Endodermal cell (in vitro differentiated cells): Measurements from ENCODE around the gene TMEM272. TPM values are rescaled to one million over a fixed set of nuclear protein-coding genes. Genes with fewer than 3 reads are reported as not detected.

Source experiments
- DNase-seq: peaks from one replicate; pipeline ENCODE4 v3.0.0-alpha.2; 2017
- H3K27ac ChIP-seq: 2 replicates; pipeline ENCODE4 v1.5.1; 2013; ENCODE audit warnings: mild to moderate bottlenecking, low read depth, low read length, moderate library complexity
- H3K27me3 ChIP-seq: 2 replicates; pipeline ENCODE4 v1.6.1; 2013; ENCODE audit warnings: mild to moderate bottlenecking, low read length, moderate library complexity; ENCODE audit not compliant: insufficient read depth, control insufficient read depth, poor library complexity, severe bottlenecking
- H3K36me3 ChIP-seq: 2 replicates; pipeline ENCODE4 v1.7.0; 2013; ENCODE audit warnings: mild to moderate bottlenecking, low read length, moderate library complexity; ENCODE audit not compliant: control insufficient read depth, insufficient read depth
- H3K4me1 ChIP-seq: one replicate; pipeline ENCODE4 v1.7.0; 2013; ENCODE audit warnings: low read length; ENCODE audit not compliant: control insufficient read depth, insufficient read depth
- H3K4me3 ChIP-seq: 2 replicates; pipeline ENCODE4 v1.5.1; 2013; ENCODE audit warnings: mild to moderate bottlenecking, low read length, moderate library complexity
- H3K9ac ChIP-seq: 2 replicates; pipeline ENCODE4 v1.6.1; 2013; ENCODE audit warnings: mild to moderate bottlenecking, low read length, moderate library complexity; ENCODE audit not compliant: poor library complexity, severe bottlenecking; ENCODE audit errors: extremely low read depth
- H3K9me3 ChIP-seq: 2 replicates; pipeline ENCODE4 v1.6.1; 2013; ENCODE audit warnings: mild to moderate bottlenecking, low read length, moderate library complexity; ENCODE audit not compliant: control insufficient read depth
- H3K27ac Mint-ChIP-seq: 2 replicates; pipeline ENCODE4 v1.8.0; 2020; ENCODE audit warnings: mixed read lengths
- H3K27me3 Mint-ChIP-seq: 2 replicates; pipeline ENCODE4 v1.8.0; 2021; ENCODE audit warnings: mild to moderate bottlenecking, mixed read lengths; ENCODE audit not compliant: insufficient read depth
- H3K36me3 Mint-ChIP-seq: 2 replicates; pipeline ENCODE4 v1.8.0; 2020; ENCODE audit warnings: low read depth, mixed read lengths
- H3K4me1 Mint-ChIP-seq: 2 replicates; pipeline ENCODE4 v1.8.0; 2020; ENCODE audit warnings: mixed read lengths
- H3K4me3 Mint-ChIP-seq: 2 replicates; pipeline ENCODE4 v1.8.0; 2020; ENCODE audit warnings: mild to moderate bottlenecking, moderate library complexity, mixed read lengths
- H3K9me3 Mint-ChIP-seq: 2 replicates; pipeline ENCODE4 v1.8.0; 2020; ENCODE audit warnings: mild to moderate bottlenecking, mixed read lengths
- WGBS, 2 experiments: methylation state at CpG; one replicate each; pipeline versions ENCODE4 v1.1.5 to v1.1.7; 2013; ENCODE audit warnings: missing lambda C conversion rate in 2 of 2, mixed read lengths in 1 of 2; ENCODE audit not compliant: insufficient coverage in 1 of 2, insufficient read length in 1 of 2; 5-methylcytosine and 5-hydroxymethylcytosine counted together
- total RNA-seq, 2 donors: library from RNA; stranded (reverse); fragmentation: NEBNext Ultra II Directional in 1 of 2; extraction: Animal tissue kit (Norgen Biotek cat#: 25700) in 1 of 2; gene quantifications; 2 replicates in 1 of 2; 3 replicates in 1 of 2; pipeline ENCODE4 v1.2.1, GENCODE V29; 2021
- TF ChIP-seq, protein P1 (sequence below): fragments of 200-600 bp; sonication (generic); conservative IDR thresholded peaks from 2 replicates; pipeline ENCODE4 v1.5.0; 2021; ENCODE audit warnings: antibody characterized with exemption, mild to moderate bottlenecking

The TMEM272 gene
- total RNA-seq, 2 donors from 2014 or later, result 0.62 TPM

DNA sequence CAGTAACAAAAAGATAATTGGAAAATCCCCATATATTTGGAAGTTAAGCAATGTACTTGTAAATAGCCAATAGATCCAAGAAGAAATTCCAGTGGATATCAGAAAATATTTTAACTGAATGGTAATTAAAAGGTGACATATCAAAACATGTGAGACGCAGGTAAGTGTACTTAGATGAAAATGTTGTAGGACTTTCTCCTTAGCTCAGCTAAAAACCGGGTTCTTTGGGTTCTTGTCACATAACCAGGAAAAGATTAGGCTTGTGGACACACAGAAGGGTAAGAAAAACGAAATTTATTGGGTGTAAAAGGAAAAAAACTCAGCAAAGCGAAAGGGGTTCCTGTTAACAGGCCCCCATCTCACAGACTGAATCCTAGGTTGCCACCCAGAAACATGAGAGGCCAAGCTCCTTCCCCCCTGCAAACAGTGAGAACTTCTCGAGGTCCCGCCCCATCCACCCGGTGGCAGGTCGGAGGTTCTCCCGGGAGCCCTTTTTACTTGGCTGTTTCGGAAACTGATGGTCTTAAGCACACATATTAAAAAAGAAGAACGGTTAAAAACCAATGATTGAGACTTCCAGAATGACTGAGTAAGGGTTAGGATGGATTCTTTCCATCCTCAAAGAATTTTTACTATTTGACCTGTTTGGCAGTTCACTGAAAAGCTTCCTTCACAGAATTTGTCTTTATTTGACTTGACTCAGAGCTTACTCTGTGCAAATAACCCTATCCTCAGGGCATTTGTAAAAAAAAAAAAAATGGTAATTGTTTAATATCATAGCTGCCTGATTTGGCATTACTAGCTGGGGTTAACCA, 13.7 kb upstream of the TMEM272 start:
- Mint-ChIP-seq H3K27ac (no peak overlapping the region), H3K36me3 (no peaks in the 10 kb centered on the region), H3K9me3 (peaks cover 6% of the 10 kb centered on the region), H3K4me1 (peaks cover 10% of the 10 kb centered on the region), H3K4me3 (no peak overlapping the region), H3K27me3 (peaks cover 11% of the 10 kb centered on the region)
- H3K27ac ChIP-seq, result no peak overlapping the region
- H3K9me3 ChIP-seq, result peaks cover 8% of the 10 kb centered on the region
- H3K9ac ChIP-seq, result no peak overlapping the region
- TF ChIP-seq, protein P1, sequence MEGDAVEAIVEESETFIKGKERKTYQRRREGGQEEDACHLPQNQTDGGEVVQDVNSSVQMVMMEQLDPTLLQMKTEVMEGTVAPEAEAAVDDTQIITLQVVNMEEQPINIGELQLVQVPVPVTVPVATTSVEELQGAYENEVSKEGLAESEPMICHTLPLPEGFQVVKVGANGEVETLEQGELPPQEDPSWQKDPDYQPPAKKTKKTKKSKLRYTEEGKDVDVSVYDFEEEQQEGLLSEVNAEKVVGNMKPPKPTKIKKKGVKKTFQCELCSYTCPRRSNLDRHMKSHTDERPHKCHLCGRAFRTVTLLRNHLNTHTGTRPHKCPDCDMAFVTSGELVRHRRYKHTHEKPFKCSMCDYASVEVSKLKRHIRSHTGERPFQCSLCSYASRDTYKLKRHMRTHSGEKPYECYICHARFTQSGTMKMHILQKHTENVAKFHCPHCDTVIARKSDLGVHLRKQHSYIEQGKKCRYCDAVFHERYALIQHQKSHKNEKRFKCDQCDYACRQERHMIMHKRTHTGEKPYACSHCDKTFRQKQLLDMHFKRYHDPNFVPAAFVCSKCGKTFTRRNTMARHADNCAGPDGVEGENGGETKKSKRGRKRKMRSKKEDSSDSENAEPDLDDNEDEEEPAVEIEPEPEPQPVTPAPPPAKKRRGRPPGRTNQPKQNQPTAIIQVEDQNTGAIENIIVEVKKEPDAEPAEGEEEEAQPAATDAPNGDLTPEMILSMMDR, result no peak
- 51 to 54% methylated on average over 2 to 11 of the region's 11 CpGs for WGBS, 2 experiments
- H3K27me3 ChIP-seq, result peaks cover 10% of the 10 kb centered on the region
- H3K4me1 ChIP-seq, result no peaks in the 10 kb centered on the region
- H3K36me3 ChIP-seq, result no peaks in the 10 kb centered on the region
- H3K4me3 ChIP-seq, result no peak overlapping the region
- peak; percentile 62 for DNase-seq

DNA sequence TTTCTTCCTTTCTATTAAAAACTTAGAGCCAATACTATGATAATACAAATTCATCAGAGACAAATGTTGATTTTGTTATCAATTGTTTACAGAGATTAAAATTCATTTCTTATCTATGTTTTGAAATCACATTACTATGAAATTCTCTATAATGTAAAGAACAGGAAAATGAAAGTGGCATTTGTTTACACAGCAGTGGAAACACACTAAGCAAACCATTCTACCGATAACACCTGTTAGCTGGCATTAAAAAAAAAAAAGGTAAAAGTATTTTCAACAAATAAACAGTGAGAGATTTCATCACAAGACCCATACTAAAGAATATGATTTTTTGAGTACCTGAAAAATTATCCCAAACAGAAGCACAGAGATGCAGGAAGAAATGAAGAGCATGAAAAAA, 12.0 kb upstream of the TMEM272 start:
- peaks cover 10% of the 10 kb centered on the region for H3K4me1 Mint-ChIP-seq
- no peak overlapping the region for H3K27ac Mint-ChIP-seq
- Histone ChIP-seq H3K9me3 (peaks cover 8% of the 10 kb centered on the region), H3K27me3 (peaks cover 10% of the 10 kb centered on the region), H3K9ac (no peak overlapping the region), H3K4me1 (no peaks in the 10 kb centered on the region), H3K4me3 (no peak overlapping the region), H3K27ac (no peak overlapping the region), H3K36me3 (no peaks in the 10 kb centered on the region)
- no peak for DNase-seq
- TF ChIP-seq, protein P1, result no peak
- H3K9me3 Mint-ChIP-seq, result peaks cover 6% of the 10 kb centered on the region
- H3K36me3 Mint-ChIP-seq, result no peaks in the 10 kb centered on the region
- peaks cover 13% of the 10 kb centered on the region for H3K27me3 Mint-ChIP-seq
- H3K4me3 Mint-ChIP-seq, result no peak overlapping the region
- WGBS, 2 experiments, result 100% methylated on average over 1 of the region's 1 CpG; no CpG with 5 or more reads in 1 of the 2 experiments

GRCh38 chr13:51856027-51856736, 11.2 kb upstream of the TMEM272 start:
- Histone ChIP-seq H3K9ac (no peak overlapping the region), H3K4me1 (no peaks in the 10 kb centered on the region), H3K36me3 (no peaks in the 10 kb centered on the region), H3K27ac (no peak overlapping the region), H3K4me3 (no peak overlapping the region), H3K27me3 (peaks cover 10% of the 10 kb centered on the region), H3K9me3 (peaks cover 8% of the 10 kb centered on the region)
- no peak overlapping the region for H3K27ac Mint-ChIP-seq
- H3K36me3 Mint-ChIP-seq, result no peaks in the 10 kb centered on the region
- DNase-seq, result no peak
- no peak overlapping the region for H3K4me3 Mint-ChIP-seq
- WGBS, 2 experiments, result 100% methylated on average over 1 of the region's 1 CpG
- peaks cover 13% of the 10 kb centered on the region for H3K27me3 Mint-ChIP-seq
- peaks cover 6% of the 10 kb centered on the region for H3K9me3 Mint-ChIP-seq
- TF ChIP-seq, protein P1, result no peak
- H3K4me1 Mint-ChIP-seq, result peaks cover 10% of the 10 kb centered on the region
